Thoracic aorta (tissue), 2 donors: Measurements from ENCODE around the gene PLEKHH1. TPM values are rescaled to one million over a fixed set of nuclear protein-coding genes. Genes with fewer than 3 reads are reported as not detected.

Source experiments
- ATAC-seq: fragments of 150-250 bp; one replicate; pipeline ENCODE4 v1.8.0; 2017; ENCODE audit warnings: low read depth; ENCODE audit not compliant: insufficient number of reproducible peaks, low FRiP score
- DNase-seq: peaks from one replicate; pipeline ENCODE4 v3.0.0-alpha.2; 2020; ENCODE audit warnings: low spot score
- H3K27ac ChIP-seq, 2 donors: fragments of 200-600 bp; sonication (generic); 1 replicate in 1 of 2; 2 replicates in 1 of 2; pipeline ENCODE4 v1.5.1; 2016; ENCODE audit warnings: mild to moderate bottlenecking in 2 of 2, moderate library complexity in 2 of 2
- H3K27me3 ChIP-seq: fragments of 200-600 bp; sonication (generic); replicated peaks from 2 replicates; pipeline ENCODE4 v1.6.0; 2016; ENCODE audit warnings: mild to moderate bottlenecking; ENCODE audit not compliant: insufficient read depth
- H3K36me3 ChIP-seq: fragments of 200-600 bp; sonication (generic); one replicate; pipeline ENCODE4 v1.5.1; 2016
- H3K4me1 ChIP-seq, 2 donors: fragments of 200-600 bp; sonication (generic); 1 replicate in 1 of 2; 2 replicates in 1 of 2; pipeline versions ENCODE4 v1.5.1 to v1.6.0; 2016; ENCODE audit warnings: low read depth in 2 of 2, mild to moderate bottlenecking in 1 of 2; ENCODE audit not compliant: control insufficient read depth in 1 of 2
- H3K4me3 ChIP-seq: fragments of 200-600 bp; sonication (generic); 2 replicates; pipeline ENCODE4 v1.5.1; 2016; ENCODE audit warnings: mild to moderate bottlenecking
- H3K9me3 ChIP-seq: fragments of 200-600 bp; sonication (generic); 2 replicates; pipeline ENCODE4 v1.5.1; 2016
- total RNA-seq, 2 donors: library from RNA; depleted of rRNA; stranded (reverse); fragments of >200 nt; gene quantifications; one replicate each; pipeline versions ENCODE4 v1.1.0 to v1.2.3, GENCODE V29; 2016
- TF ChIP-seq, protein P1 (sequence below): fragments of 200-600 bp; sonication (generic); IDR thresholded peaks from one replicate; pipeline ENCODE4 v1.5.1; 2019; ENCODE audit warnings: antibody characterized with exemption

Gene PLEKHH1
- total RNA-seq, 2 donors from 2014 or later = 1.4 to 3.8 TPM

DNA sequence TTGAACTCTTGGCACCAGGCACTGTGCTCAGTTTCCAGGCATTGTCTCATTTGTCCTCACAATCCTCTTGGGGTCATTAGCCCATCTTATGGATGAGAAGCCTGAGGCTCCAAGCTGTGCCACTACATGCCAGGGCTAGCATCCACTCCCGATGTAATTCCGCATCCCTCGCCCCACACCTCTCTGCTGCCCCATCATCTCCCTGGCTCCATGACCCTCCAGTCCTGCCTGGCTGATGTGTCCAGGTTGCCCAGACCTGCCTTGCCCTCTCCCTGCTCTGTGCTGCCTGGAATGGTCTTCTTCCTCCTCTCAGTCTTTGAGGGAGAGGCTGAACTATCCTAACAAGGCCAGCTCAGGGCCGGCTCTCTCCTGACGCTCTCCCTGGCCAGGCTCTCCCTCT is 39.5 kb downstream of the PLEKHH1 start:
- no peak for ATAC-seq
- H3K27ac ChIP-seq = no peak overlapping the region
- H3K4me3 ChIP-seq = no peak overlapping the region
- H3K4me1 ChIP-seq = no peaks in the 10 kb centered on the region
- H3K27me3 ChIP-seq = no peaks in the 10 kb centered on the region
- TF ChIP-seq, protein P1, sequence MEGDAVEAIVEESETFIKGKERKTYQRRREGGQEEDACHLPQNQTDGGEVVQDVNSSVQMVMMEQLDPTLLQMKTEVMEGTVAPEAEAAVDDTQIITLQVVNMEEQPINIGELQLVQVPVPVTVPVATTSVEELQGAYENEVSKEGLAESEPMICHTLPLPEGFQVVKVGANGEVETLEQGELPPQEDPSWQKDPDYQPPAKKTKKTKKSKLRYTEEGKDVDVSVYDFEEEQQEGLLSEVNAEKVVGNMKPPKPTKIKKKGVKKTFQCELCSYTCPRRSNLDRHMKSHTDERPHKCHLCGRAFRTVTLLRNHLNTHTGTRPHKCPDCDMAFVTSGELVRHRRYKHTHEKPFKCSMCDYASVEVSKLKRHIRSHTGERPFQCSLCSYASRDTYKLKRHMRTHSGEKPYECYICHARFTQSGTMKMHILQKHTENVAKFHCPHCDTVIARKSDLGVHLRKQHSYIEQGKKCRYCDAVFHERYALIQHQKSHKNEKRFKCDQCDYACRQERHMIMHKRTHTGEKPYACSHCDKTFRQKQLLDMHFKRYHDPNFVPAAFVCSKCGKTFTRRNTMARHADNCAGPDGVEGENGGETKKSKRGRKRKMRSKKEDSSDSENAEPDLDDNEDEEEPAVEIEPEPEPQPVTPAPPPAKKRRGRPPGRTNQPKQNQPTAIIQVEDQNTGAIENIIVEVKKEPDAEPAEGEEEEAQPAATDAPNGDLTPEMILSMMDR = no peak
- no peaks in the 10 kb centered on the region for H3K9me3 ChIP-seq
- DNase-seq = no peak
- no peaks in the 10 kb centered on the region for H3K36me3 ChIP-seq

DNA sequence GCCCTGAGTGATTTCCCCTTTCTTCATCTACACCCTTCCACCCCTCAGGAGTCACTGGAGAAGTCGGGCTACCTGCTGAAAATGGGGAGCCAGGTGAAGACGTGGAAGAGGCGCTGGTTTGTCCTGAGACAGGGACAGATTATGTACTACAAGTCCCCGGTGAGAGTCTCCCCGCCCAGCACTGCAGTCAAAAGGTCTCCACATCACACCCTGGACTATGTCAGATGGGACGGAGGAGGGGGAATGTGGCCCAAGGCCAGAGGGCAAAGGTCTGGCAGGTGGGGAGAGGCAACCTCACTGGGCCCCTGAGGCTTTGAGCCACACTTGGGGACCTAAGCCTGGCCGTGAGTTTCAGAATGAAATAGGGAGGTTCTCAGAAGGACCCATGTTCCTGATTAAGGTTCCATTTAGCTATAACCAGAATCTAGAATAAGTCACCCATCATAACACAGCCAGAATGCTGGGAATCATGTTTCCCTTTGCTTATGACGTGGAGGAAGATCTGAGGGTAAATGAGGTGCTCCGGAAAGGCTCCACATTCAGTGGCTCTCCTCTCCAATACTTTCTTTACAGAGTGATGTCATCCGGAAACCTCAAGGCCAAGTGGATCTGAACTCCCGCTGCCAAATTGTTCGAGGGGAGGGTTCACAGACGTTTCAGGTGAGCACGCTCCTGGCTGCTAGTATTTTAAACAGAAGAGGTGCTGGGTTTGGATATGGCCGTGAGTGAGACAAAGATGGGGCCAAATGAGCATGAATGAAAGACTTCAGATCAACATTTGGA is 40.3 kb downstream of the PLEKHH1 start:
- no peaks in the 10 kb centered on the region for H3K9me3 ChIP-seq
- no peak overlapping the region for H3K27ac ChIP-seq
- H3K4me3 ChIP-seq = no peak overlapping the region
- ATAC-seq (no peak), DNase-seq (no peak)
- no peaks in the 10 kb centered on the region for H3K4me1 ChIP-seq
- TF ChIP-seq, protein P1 = no peak
- no peaks in the 10 kb centered on the region for H3K27me3 ChIP-seq
- no peaks in the 10 kb centered on the region for H3K36me3 ChIP-seq

- ATAC-seq (no peak), DNase-seq (no peak)
- no peaks in the 10 kb centered on the region for H3K36me3 ChIP-seq
- no peaks in the 10 kb centered on the region for H3K4me1 ChIP-seq
- H3K27ac ChIP-seq = no peak overlapping the region
- H3K4me3 ChIP-seq = no peak overlapping the region
- TF ChIP-seq, protein P1 = no peak
- no peaks in the 10 kb centered on the region for H3K9me3 ChIP-seq
- H3K27me3 ChIP-seq = no peaks in the 10 kb centered on the region
These were observed 41.1 kb downstream of the PLEKHH1 start for GRCh38 chr14:67574156-67574555.

GRCh38 chr14:67574806-67575205 is 41.7 kb downstream of the PLEKHH1 start:
- Histone ChIP-seq H3K36me3 (no peaks in the 10 kb centered on the region), H3K27ac (no peak overlapping the region), H3K9me3 (no peaks in the 10 kb centered on the region), H3K27me3 (no peaks in the 10 kb centered on the region), H3K4me3 (no peak overlapping the region), H3K4me1 (no peaks in the 10 kb centered on the region)
- no peak for ATAC-seq
- TF ChIP-seq, protein P1 = no peak
- DNase-seq = no peak

DNA sequence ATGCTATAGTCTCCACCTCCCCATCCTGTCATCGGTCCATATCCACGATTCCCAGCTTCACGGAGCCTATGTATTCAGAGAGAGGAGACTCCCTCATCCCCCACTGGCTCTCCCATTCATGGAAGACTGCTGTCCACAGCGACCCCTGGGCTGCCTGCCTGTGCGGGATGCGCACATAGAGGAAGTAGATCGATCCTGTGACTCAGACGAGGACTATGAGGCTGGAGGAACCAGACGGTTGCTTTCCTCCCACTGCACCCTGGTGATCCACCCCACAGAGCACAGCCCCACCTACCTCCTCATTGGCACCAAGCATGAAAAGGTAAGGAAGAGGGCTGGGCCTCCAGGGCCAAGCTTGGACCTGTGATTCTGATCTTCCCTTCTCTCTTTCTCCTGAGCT is 42.6 kb downstream of the PLEKHH1 start:
- no peak overlapping the region for H3K4me3 ChIP-seq
- TF ChIP-seq, protein P1 = no peak
- no peaks in the 10 kb centered on the region for H3K4me1 ChIP-seq
- H3K9me3 ChIP-seq = no peaks in the 10 kb centered on the region
- no peaks in the 10 kb centered on the region for H3K27me3 ChIP-seq
- no peak for DNase-seq
- no peaks in the 10 kb centered on the region for H3K36me3 ChIP-seq
- H3K27ac ChIP-seq = no peak overlapping the region
- ATAC-seq = no peak
